HG02840 (cell line): Measurements from ENCODE around the gene NXNL2.

Source experiments
- ATAC-seq: cut with Tn5 transposase; IDR thresholded peaks from one replicate; pipeline ENCODE4 v1.9.1; 2021; ENCODE audit warnings: mild to moderate bottlenecking, moderate library complexity, moderate number of reproducible peaks; ENCODE audit not compliant: unreplicated experiment, low FRiP score

The NXNL2 gene

DNA sequence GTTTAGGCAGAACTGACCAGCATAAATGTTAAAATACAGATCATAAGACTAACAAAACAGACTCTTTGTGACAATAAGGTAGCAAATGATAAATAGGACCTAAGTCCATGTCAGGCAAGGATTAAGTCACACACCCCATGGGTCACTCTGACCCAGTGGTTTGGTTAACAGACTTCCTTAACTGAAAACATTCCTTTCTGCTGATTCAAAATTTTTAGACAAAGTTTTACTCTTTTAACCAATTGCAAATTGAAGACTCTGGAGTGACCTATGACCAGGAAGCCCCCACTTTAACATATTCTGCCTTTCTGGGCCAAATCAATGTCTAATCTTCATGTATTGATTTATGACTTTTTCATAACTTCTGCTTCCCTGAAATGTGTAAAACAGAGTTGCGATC, 4.9 kb upstream of the NXNL2 start:
- no peak for ATAC-seq

DNA sequence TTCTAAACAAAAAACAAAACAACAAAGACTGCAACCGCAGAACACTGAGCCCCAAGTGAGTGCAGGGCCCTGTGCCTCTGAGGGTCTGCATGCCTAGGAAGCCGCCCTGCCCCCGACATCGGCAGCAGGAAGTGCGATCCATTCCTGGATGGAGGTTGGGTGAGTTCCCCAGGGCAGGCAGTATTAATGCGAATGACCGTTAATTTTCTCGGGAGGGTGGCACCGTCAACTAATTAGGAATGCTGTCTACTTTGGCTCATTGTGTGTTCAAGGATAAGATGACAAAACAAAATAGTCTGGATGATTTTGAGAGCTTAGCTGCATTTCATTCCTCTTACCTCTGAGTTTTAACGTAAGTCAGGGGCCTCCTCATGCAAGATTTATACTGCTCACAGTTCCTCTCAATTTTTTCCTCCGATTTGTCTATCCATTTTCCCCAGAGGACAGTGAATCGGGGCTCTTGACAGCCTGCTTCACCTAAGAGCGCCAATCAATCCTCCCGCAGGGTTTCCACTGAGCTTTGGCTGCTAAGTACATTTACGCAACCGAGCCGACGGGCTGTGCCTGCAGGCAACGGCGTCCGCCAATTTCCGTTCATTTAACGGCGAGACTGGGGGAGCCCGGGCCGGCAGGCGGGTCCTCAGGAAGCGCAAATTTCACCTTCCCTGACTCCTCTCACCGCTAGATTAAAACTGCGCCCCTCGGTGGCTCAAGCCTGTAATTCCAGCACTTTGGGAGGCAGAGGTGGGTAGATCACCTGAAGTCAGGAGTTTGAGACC, 2.9 kb upstream of the NXNL2 start:
- no peak for ATAC-seq

DNA sequence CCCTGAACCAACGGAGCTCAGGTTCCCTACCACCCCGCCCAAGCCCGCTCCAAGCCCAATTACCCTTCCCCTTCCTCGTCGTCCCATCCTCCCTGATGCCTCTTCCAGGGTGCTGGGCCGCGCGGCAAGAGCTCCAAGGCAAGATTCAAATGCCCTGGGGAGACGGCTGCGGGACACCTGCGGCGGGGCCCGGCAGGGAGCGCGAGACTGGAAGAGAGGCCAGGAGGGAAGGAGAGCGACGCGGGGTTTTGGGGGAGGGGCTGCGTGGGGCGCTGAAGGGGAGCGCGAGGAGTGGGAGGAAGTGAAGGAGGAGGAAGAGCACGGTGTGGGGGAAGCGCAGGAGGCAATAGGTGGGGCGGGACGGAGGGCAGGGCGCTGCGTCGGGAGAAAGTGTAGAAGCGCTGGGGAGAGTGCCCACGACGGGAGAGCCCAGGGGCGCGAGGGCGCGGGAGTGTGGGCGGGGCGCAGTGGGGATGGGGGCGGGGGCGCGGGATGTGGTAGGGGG, 975 bp upstream of the NXNL2 start:
- ATAC-seq, result no peak

DNA sequence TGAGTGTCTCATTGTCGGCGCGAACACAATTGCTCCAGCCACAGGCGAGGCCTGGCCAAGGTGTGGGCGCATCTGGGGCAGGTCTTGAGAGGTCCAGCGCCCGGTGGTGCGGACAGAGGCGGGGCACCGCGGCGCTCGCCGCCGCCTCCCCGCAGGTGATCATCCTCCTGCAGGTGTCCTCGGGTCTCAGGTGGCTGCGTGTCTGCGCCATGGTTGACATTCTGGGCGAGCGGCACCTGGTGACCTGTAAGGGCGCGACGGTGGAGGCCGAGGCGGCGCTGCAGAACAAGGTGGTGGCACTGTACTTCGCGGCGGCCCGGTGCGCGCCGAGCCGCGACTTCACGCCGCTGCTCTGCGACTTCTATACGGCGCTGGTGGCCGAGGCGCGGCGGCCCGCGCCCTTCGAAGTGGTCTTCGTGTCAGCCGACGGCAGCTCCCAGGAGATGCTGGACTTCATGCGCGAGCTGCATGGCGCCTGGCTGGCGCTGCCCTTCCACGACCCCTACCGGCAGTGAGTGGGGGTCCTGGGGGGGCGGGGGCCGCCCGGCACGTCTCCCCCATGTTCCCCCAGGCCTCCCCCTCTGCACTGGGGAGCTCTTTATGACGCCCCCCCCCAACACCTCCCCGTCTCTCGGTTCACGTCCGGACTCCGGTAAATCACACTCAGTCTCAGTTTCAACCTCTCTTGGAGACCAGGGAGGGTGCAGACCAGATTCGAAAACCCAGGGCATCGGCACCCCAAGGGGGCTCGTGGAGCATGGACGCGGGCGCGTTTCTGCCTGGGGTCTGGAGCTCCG, 446 bp downstream of the NXNL2 start:
- no peak for ATAC-seq

DNA sequence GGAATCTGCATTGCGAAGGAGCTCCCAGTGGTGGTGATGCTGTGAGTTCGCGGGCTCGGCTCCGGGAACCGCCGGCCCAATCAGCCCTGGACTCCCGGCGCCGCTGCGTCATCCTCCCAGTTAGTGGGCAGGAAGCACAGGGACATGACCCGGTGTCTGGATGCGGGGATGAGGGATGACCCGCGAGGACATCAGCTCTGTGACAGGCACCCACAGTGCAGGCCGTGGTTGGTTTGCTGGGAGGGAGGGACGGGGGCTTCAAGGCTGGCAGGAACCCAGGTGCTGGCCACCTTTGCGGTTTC, 996 bp downstream of the NXNL2 start:
- ATAC-seq, result no peak

DNA sequence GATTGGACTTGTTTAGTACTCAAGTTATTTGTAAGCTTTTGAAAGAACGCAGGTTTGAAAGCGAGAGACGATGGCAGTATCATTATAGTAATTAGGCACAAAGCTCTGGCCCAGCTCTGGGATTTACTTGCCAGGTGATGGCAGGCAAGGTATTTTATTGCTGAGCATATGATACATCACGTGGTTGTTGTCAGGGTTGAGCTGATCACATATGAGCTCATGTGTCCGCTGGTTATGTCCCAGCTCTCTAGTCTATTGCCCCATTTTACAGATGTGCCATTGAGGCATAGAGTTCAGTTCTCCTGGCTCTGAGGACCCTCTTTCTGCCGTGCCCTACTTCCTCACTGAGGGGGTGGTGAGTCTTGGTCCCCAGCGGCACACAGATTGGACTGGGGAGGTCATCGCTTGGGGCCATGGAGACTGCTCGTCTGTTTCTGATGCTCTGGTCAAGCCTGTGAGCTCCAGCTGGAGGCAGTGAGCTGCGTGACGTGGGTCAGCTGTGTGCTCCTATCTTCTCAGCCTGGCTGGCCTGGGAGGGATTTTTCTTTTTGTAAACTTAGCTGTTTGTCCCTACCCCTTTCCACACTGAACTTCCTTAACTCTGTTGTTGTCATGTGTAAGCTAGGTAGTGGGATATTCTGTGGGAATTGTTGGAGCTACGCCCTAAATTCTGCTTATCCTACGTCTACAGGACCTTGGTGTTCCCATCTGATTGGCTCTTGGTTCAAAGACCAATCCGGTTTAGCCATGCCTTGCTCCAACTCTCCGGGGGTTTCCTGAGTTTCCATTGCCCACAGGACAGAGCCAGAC, 2.2 kb downstream of the NXNL2 start:
- ATAC-seq, result no peak

DNA sequence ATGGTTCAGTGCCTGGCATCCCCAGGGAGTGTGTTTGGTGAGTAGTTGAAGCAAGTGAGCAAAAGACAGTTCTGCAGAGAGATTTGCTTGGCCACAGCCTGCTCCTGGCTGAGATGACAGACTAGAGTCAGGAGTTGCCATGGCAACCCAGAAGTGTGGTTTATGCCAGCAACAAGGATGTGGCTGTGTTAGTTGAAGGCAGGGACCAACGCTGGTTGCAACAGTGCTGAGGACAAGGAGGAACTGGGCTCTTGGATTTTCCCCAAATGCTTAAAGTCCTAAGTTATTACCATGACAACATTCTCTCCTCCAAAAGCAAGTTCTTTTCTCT, 2.7 kb downstream of the NXNL2 start:
- no peak for ATAC-seq

DNA sequence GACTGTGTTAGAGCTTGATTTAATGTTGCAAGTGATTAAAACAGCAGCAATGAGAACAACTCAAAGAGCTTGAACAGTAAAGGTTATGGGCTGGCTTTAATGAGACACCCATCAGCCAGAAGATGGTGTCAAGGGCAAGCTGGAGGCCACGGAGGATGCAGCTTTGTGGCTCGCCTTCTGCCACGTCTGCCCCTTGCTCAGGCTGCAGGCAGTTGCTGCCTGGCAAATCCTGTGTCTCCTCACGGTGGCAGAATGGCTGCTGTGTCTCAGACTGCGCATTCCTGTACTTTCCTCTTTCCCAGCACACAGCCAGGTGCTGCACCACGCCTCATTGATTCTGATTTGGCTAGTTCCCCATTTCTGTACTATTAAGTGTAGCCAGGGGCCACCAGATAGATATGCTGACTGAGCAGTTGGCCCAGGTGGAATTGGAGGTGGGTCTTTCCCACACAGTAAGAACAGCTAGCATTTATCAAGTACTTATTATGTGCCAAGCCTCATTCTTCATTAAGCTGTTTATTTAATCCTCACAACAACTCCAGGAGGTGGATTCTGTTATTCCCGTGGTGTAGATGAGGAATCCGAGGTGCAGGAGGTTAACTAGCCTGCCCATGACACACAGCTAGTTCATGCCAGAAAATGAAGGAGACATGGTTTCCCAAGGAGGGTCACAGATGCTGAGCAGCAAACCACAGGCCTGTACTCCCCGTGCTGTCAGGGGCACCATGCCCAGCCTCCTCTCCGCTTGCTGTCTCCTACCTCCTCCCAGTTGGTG, 3.5 kb downstream of the NXNL2 start:
- ATAC-seq, result no peak

DNA sequence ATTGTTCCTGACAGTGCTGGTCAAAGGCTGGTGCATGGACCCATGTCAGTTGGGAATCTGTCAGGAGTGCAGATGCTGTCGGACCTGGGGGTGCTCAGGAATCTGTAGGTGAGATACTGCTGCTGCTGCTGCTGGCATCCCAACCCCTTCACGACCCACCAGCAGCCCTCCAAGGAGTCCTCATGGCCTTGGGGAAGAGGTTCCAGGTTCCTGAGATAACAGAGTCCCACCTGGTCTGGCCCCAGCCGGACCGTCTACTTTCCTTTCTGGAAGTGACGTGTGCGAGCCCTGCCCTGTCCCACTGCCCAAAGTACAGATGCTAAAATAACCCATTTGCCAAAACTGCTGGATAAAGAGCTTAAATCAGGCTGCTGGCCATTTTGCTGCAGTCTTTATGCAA, 4.3 kb downstream of the NXNL2 start:
- no peak for ATAC-seq

DNA sequence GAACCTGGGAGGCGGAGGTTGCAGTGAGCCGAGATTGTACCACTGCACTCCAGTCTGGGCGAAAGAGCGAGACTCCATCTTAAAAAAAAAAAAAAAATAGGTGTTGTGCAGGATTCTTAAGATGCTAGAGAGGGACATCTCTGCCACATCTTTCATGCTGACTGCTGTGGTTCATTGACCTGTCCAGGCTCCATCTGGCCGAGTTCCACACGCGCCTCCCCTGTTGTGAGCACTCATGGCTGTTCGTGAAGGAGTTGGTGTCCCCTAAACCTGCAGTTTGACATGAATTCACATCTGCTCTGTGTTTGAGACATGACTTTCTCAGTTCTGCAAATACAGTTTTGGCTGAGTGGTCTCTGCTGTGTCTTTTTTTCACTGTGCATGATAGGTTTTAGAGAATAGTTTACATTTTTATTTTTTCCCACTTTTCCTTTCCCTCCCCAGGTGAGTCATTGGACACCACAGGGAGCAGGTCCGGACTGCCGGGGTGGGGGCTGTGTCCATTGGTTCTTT, 5.3 kb downstream of the NXNL2 start:
- ATAC-seq, result no peak

DNA sequence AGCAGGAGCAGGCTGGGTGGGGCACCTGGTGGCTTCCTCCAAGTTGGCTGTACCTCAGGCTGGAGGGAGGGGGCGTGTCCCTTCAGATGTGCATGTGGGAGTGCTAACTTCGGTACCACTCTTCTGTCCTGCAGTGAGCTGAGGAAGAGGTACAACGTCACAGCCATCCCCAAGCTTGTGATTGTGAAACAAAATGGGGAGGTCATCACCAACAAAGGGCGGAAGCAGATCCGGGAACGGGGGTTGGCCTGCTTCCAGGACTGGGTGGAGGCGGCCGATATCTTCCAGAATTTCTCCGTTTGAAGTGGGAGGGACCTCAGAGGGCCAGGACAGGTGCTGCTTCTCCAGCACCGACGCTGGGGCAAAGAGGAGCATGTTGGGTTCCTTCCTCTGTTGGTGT, 9.3 kb downstream of the NXNL2 start:
- ATAC-seq, result no peak

DNA sequence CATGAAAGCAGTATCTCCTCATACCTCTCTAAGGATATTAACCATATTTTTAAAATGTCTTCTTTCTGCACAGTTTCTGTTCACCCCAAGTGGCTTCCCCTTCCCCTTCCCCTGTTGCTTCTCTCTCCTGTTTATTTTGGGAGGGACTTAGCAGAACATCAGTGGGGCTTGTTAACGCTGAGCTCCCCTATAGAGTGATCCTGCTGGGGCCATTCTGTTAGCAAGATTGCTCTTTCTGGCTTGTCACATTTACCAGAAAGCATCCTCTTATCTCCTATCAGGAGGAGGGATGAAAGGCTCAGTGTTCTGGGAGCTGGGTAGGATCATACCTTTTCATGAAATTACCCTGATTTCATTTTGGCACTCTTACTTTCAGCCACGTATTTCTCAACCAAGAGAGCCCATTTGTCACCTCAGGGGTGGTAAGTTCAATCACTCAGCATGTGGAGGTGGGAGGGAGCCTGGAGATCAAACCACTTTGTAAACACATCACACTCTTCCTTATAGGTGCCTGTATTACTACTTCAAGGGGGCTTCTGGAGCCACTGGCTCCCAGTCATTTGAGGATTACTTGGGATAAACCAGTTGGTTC, 16.7 kb downstream of the NXNL2 start:
- no peak for ATAC-seq

DNA sequence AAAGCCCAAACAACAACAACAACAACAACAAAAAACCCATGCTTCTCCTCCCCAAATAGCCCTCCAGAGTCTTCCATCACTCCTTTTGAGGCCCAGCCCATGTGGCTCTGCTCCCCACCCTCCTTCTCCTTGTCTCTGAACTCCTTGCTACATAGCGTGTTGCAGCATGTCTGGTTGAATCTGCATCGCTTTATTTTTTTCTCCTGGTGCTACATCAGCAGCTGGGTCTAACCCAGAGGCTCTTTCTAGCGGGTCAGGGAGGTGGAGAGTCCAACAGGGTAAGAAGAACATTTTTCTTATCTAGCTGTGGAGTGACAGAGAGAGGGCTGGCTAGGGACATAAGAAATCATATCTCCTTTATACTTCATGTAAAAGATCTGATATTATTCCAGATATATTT, 18.4 kb downstream of the NXNL2 start:
- ATAC-seq, result no peak

DNA sequence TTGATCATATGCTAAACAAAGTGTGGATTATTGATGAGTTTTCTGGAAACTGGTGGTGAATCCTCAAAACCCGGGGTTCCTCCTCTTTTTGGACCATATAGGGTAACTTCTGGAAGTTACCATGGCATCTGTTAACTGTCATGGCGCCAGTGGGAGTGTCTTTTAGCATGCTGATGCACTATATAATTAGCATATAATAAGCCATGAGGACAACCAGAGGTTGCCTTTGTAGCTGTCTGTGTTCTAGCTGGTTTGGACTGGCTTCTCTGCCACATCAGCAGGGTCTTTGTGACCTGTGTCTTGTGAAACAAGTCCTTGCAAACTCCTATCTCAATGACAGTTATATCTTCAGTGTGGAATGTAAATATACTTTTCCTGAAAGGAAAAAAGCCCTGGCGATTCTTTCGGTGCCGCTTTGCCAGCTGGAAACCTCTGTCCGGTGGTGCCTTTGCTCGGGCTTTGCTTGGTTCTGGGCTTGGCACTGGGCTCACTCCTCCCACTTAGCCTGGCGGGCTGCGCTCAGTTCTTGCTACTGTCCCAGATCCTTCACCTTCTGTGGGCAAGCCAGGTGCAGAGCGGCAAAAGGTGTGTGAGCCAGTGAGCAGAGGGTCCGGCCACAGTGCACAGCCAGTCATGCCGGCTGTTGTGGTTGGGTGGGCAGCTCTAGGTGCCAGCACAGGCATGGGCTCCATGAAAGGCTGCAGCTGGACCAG, 20.4 kb downstream of the NXNL2 start:
- no peak for ATAC-seq

DNA sequence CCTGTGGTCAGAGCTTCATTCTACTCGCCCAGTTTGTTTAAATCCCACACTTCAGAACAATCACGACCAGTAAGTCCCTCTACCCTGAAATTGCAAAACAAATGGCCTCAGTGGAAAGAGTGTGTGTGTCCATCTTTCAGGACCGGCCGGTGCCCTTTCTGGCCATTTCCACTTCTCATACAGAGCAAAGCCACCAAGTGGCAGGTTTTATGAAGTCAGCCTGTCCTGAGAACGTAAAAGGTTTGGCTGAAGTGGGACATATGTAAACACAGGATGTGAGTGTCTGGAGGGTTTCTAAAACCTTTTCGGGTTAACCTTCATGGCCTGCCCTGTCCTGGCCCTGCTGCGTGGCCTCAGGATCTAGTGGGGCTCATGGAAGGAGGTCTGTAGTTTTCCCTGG, 24.7 kb downstream of the NXNL2 start:
- ATAC-seq, result no peak

DNA sequence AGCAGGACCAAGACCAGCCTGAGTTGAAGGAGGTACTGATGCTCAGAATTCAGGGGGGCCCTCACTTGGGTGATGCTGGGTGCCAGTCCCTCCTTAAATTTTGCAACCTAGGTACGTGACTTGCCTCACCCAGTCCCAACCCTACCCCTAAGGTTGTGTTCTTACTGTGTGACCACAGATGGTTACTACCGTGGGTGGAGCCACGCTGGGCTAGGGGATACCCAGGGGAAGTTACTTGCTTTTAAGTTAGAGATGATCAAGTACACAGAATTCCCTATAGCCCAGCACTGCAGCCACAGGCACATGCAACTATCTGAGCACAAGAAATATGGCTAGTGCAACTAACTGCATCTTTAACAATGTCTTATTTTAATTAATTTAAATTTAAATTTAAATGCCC, 32.9 kb downstream of the NXNL2 start:
- ATAC-seq, result no peak

DNA sequence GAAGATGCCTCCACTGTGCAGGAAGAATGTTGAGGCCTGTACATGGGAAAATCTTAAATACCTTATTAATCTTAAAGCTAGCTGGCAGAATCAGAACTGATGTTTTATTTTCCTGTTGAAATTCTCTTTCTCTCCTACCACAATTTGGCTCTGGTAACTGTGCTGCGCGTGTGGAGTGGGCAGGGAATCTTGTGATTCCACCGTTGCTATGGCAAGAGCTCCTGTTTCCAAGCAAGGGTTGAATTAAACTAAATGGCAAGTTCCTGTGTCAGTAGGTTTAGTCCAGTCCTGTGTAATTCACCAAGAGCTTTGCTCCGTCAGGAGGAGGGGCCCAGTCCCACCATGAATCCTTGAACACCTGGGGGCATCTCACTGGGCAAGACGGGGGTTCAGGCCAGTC, 36.4 kb downstream of the NXNL2 start:
- no peak for ATAC-seq

DNA sequence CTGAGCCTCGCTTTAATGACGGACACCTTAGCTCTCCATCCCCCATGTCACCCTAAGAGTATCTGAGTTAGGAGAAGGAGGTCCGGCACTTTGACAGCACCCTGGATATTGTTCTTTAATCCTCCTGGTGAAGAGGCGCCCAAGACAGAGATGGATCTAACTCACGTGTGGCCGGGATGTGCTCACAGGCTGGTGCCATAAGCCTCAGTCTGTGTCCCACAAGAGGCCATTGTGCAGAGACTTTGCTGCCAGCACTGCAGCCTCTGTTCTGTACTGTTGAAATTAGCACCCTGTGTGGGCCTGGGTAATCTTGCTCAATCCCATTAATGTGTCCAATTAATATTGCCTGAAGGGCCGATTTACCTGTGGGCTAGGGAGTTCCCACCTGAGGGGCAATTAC, 37.7 kb downstream of the NXNL2 start:
- ATAC-seq, result no peak

DNA sequence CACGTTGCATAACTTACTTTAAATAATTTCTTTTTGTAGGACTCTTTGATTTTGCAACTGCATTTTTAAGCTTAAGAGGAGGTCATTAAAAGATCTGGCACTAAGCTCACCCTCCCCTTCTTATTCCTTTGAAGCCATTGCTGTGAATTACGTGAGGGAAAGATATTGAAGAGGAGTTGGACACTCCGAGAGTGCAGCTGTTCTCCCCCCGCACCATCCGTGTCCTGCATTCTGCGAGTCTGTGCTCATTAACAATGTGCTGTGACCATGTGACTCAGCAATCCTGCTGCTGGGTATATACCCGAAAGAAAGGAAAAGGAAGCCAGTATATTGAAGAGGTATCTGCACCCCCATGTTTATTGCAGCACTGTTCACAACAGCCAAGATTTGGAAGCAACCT, 40.0 kb downstream of the NXNL2 start:
- no peak for ATAC-seq
